ENCODE data around the gene PLA2G4E. TPM values are rescaled to one million over a fixed set of nuclear protein-coding genes. Genes with fewer than 3 reads are reported as not detected.

PLA2G4E gene
- polyA plus RNA-seq, 2 of the 4 experiments (the other 2 are of a cell fraction): 0.01 TPM; not detected in 1

DNA sequence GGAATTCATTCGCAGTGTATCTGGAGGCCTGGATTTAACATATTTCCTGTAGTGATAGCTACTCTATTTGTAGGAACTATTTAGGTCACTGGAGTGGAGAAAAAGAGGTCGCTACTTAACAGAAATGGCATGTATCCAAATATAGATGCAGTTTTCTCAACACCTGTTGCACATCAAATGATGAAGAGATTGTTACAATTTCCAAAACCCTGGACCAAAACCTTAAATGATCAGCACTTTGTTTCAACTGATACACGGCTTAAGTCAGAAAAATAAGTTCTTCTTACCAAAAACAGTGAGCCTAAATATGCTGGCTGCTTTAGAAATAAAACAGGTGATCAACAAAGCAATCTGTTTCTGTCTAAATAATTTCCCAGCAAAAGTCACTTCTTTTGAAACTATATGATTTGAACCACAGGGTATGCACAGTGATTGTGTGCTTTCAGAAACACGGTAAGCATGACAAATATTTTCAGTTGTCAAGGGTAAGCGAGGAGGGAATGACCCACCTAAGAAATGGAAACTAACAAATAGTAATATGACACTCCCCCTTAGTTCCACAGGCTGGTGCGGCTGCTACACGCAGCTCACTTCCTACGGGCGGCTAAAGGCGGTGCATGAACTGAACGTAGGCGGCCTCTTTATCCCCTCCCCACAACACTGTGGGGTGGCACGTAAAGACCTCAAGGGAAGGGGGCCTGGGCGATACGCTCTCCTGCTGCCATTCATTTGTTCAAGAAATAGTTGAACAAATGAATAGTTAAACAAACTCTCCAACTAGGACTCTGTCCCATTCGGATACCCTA is 49.5 kb downstream of the PLA2G4E start:
- Histone ChIP-seq H3K4me1 (peaks cover 13% of the 10 kb centered on the region; the same call in 1 of the 3 replicates), H3K27ac (peak overlapping the region; percentile 82 to 95), H3K9me3 (no peaks in the 10 kb centered on the region), H3K4me2 (peak overlapping the region; percentile 70), H3K4me3 (peak overlapping the region; percentile 60)
- ChIA-PET CTCF (interaction anchor here (0.7 to 2.0 kb wide), 6 partner anchors 10 to 113 kb away, joined by 3 to 7 read pairs (median 4); no protein-coding TSS in a partner anchor), POLR2A (interaction anchor here (0.6 to 1.8 kb wide), 2 partner anchors 43 to 67 kb away, joined by 4 read pairs; no protein-coding TSS in a partner anchor)
- WGBS (ENCODE audit: missing lambda C conversion rate): 8% methylated on average over 16 of the region's 16 CpGs
- ATAC-seq (peak; percentile 59 to 68), DNase-seq (ENCODE audit: low read depth in 1 of 2, low spot score in 1 of 2) (peak; percentile 38 to 43), FAIRE-seq (no peak)
- TF ChIP-seq HDAC2 (IDR thresholded peaks at IDR 0.05) (no peak), MAFK (IDR thresholded peaks at IDR 0.05; ENCODE audit: partially characterized antibody) (no peak), NR3C1 (IDR thresholded peaks at IDR 0.05) (no peak), RFX5 (IDR thresholded peaks at IDR 0.05) (no peak), GATA3 (IDR thresholded peaks at IDR 0.05; ENCODE audit: borderline replicate concordance) (no peak), JUNB (IDR thresholded peaks at IDR 0.05) (no peak), FOSL2 (IDR thresholded peaks at IDR 0.05) (no peak), FOSL2 (CRISPR knock-in tag; IDR thresholded peaks at IDR 0.05) (no peak), ZNF302 (CRISPR knock-in tag; IDR thresholded peaks at IDR 0.05) (no peak), FOSB (CRISPR knock-in tag; IDR thresholded peaks at IDR 0.05) (no peak), ZFP36 (IDR thresholded peaks at IDR 0.05; ENCODE audit: borderline replicate concordance, partially characterized antibody) (no peak), SMC3 (IDR thresholded peaks at IDR 0.05) (no peak), TP53 (CRISPR knock-in tag; IDR thresholded peaks at IDR 0.05) (no peak), CBX2 (IDR thresholded peaks at IDR 0.05; ENCODE audit: borderline replicate concordance, low read depth) (no peak), KDM1A (IDR thresholded peaks at IDR 0.05; ENCODE audit: low read depth) (no peak)
- TF ChIP-seq, protein P1, sequence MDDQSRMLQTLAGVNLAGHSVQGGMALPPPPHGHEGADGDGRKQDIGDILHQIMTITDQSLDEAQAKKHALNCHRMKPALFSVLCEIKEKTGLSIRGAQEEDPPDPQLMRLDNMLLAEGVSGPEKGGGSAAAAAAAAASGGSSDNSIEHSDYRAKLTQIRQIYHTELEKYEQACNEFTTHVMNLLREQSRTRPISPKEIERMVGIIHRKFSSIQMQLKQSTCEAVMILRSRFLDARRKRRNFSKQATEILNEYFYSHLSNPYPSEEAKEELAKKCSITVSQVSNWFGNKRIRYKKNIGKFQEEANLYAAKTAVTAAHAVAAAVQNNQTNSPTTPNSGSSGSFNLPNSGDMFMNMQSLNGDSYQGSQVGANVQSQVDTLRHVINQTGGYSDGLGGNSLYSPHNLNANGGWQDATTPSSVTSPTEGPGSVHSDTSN (IDR thresholded peaks at IDR 0.05): no peak
- TF ChIP-seq, protein P2, sequence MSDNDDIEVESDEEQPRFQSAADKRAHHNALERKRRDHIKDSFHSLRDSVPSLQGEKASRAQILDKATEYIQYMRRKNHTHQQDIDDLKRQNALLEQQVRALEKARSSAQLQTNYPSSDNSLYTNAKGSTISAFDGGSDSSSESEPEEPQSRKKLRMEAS (IDR thresholded peaks at IDR 0.05): no peak
- TF ChIP-seq, protein P3, sequence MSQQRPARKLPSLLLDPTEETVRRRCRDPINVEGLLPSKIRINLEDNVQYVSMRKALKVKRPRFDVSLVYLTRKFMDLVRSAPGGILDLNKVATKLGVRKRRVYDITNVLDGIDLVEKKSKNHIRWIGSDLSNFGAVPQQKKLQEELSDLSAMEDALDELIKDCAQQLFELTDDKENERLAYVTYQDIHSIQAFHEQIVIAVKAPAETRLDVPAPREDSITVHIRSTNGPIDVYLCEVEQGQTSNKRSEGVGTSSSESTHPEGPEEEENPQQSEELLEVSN (IDR thresholded peaks at IDR 0.05; ENCODE audit: borderline replicate concordance, low read depth): no peak
- TF ChIP-seq, protein P4, sequence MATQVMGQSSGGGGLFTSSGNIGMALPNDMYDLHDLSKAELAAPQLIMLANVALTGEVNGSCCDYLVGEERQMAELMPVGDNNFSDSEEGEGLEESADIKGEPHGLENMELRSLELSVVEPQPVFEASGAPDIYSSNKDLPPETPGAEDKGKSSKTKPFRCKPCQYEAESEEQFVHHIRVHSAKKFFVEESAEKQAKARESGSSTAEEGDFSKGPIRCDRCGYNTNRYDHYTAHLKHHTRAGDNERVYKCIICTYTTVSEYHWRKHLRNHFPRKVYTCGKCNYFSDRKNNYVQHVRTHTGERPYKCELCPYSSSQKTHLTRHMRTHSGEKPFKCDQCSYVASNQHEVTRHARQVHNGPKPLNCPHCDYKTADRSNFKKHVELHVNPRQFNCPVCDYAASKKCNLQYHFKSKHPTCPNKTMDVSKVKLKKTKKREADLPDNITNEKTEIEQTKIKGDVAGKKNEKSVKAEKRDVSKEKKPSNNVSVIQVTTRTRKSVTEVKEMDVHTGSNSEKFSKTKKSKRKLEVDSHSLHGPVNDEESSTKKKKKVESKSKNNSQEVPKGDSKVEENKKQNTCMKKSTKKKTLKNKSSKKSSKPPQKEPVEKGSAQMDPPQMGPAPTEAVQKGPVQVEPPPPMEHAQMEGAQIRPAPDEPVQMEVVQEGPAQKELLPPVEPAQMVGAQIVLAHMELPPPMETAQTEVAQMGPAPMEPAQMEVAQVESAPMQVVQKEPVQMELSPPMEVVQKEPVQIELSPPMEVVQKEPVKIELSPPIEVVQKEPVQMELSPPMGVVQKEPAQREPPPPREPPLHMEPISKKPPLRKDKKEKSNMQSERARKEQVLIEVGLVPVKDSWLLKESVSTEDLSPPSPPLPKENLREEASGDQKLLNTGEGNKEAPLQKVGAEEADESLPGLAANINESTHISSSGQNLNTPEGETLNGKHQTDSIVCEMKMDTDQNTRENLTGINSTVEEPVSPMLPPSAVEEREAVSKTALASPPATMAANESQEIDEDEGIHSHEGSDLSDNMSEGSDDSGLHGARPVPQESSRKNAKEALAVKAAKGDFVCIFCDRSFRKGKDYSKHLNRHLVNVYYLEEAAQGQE (IDR thresholded peaks at IDR 0.05): no peak
- TF ChIP-seq, protein P5, sequence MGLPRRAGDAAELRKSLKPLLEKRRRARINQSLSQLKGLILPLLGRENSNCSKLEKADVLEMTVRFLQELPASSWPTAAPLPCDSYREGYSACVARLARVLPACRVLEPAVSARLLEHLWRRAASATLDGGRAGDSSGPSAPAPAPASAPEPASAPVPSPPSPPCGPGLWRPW (IDR thresholded peaks at IDR 0.05): no peak

DNA sequence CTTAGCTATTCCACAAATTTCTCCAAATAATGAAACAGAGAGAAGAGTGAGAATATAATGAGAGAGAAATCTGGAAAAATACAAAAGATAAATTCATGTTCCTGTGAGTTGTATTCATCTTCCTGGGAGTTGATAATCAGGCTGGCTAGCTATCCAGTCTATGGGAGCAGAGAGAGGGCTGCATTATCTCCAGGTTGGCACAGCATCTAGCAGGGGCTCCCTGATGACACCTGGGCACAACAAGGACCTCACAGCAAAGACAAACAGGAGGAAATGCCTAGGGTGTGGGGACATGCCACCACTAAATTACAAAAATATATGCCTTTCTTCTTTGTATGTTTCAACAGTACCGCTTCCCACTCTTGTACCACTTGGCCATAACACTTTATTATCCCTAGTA is 50.4 kb downstream of the PLA2G4E start:
- ATAC-seq (no peak), FAIRE-seq (no peak), DNase-seq (ENCODE audit: low read depth in 1 of 2, low spot score in 1 of 2) (no peak)
- peaks cover 13% of the 10 kb centered on the region; the same call in 1 of the 3 replicates for H3K4me1 ChIP-seq
- POLR2A ChIA-PET: no interaction called here
- WGBS (ENCODE audit: missing lambda C conversion rate): 96% methylated on average over 1 of the region's 1 CpG
- H3K27ac ChIP-seq: no peak overlapping the region
- CTCF ChIA-PET: interaction anchor here (0.9 to 1.1 kb wide), 3 partner anchors 19 to 114 kb away, joined by 3 to 5 read pairs (median 3); no protein-coding TSS in a partner anchor
- no peaks in the 10 kb centered on the region for H3K9me3 ChIP-seq
- no peak for TF ChIP-seq FOSL2 (IDR thresholded peaks at IDR 0.05)
- no peak for TF ChIP-seq FOSL2 (CRISPR knock-in tag; IDR thresholded peaks at IDR 0.05)
- H3K4me2 ChIP-seq: peak overlapping the region; percentile 70; the same call in 1 of the 3 replicates
- H3K4me3 ChIP-seq: no peak overlapping the region
